SK-N-SH (cell line): Measurements from ENCODE around the gene CIPC. TPM values are rescaled to one million over a fixed set of nuclear protein-coding genes. Genes with fewer than 3 reads are reported as not detected.

Experiments
- CTCF ChIA-PET: fragments of 300-600, 350-600 bp; formaldehyde crosslinking; extraction: SDS; loops from one replicate; lab custom pipeline; 2021; lab: Yijun Ruan, JAX
- POLR2A ChIA-PET: fragments of 350-600 bp; sonication (Branson Sonifier 250); formaldehyde crosslinking; extraction: SDS; loops from one replicate; lab custom pipeline; 2020; ENCODE audit warnings: antibody characterized with exemption, inconsistent platforms; lab: Yijun Ruan, JAX
- DNase-seq: peaks from one replicate; pipeline ENCODE4 v3.0.0; 2012
- H2AFZ ChIP-seq: fragments of 200-600 bp; sonication (generic); 2 replicates; pipeline ENCODE4 v1.8.1; 2016; ENCODE audit warnings: antibody characterized with exemption, mild to moderate bottlenecking, low read depth
- H3F3A ChIP-seq: fragments of 200-600 bp; sonication (generic); replicated peaks from 2 replicates; pipeline ENCODE3; 2016; ENCODE audit warnings: antibody characterized with exemption, mild to moderate bottlenecking; ENCODE audit not compliant: insufficient read depth
- H3K27ac ChIP-seq, 2 experiments: fragments of 200-500 bp in 1 of 2; fragments of 200-600 bp in 1 of 2; sonication (Bioruptor generic) in 1 of 2; sonication (generic), shearing (Covaris generic) in 1 of 2; 2 replicates each; pipeline versions ENCODE4 v1.5.1 to v1.6.1; 2014 to 2016; ENCODE audit warnings: low read depth in 2 of 2, inconsistent platforms in 1 of 2, low read length in 1 of 2, mild to moderate bottlenecking in 1 of 2, mixed read lengths in 1 of 2
- H3K27me3 ChIP-seq: fragments of 200-600 bp; sonication (generic), shearing (Covaris generic); 2 replicates; pipeline ENCODE4 v1.6.1; 2016; ENCODE audit warnings: mixed run types; ENCODE audit not compliant: insufficient read depth
- H3K36me3 ChIP-seq, 2 experiments: fragments of 200-500 bp in 1 of 2; fragments of 200-600 bp in 1 of 2; sonication (Bioruptor generic) in 1 of 2; sonication (generic) in 1 of 2; replicated peaks in 1 of 2; 2 replicates each; pipeline versions ENCODE3 to v1.5.1; 2014 to 2016; ENCODE audit warnings: low read length in 1 of 2, mild to moderate bottlenecking in 1 of 2; ENCODE audit not compliant: insufficient read depth in 2 of 2, control insufficient read depth in 1 of 2
- H3K4me1 ChIP-seq, 2 experiments: fragments of 200-500 bp in 1 of 2; fragments of 200-600 bp in 1 of 2; sonication (Bioruptor generic) in 1 of 2; sonication (generic), shearing (Covaris generic) in 1 of 2; 2 replicates each; pipeline versions ENCODE4 v1.5.1 to v1.6.1; 2014 to 2016; ENCODE audit warnings: low read depth in 1 of 2, low read length in 1 of 2, mixed run types in 1 of 2; ENCODE audit not compliant: insufficient read depth in 2 of 2, control insufficient read depth in 1 of 2
- H3K4me2 ChIP-seq: fragments of 200-600 bp; sonication (generic), shearing (Covaris generic); 2 replicates; pipeline ENCODE4 v1.6.1; 2017; ENCODE audit warnings: mixed run types
- H3K4me3 ChIP-seq, 2 experiments: fragments of 200-500 bp in 1 of 2; fragments of 200-600 bp in 1 of 2; sonication (Bioruptor generic) in 1 of 2; sonication (generic), shearing (Covaris generic) in 1 of 2; 2 replicates each; pipeline versions ENCODE4 v1.5.1 to v1.8.1; 2014 to 2016; ENCODE audit warnings: low read depth in 2 of 2, inconsistent platforms in 1 of 2, low read length in 1 of 2, mild to moderate bottlenecking in 1 of 2, mixed read lengths in 1 of 2, moderate library complexity in 1 of 2
- H3K79me2 ChIP-seq: fragments of 200-600 bp; sonication (generic); 2 replicates; pipeline ENCODE4 v1.8.1; 2017; ENCODE audit warnings: mild to moderate bottlenecking; ENCODE audit not compliant: insufficient read depth
- H3K9ac ChIP-seq: fragments of 200-600 bp; sonication (generic); 2 replicates; pipeline ENCODE4 v1.6.1; 2017; ENCODE audit warnings: mixed run types
- H3K9me2 ChIP-seq: fragments of 200-600 bp; sonication (generic); 2 replicates; pipeline ENCODE4 v1.6.1; 2017; ENCODE audit warnings: mixed run types
- H3K9me3 ChIP-seq: fragments of 200-600 bp; sonication (generic); 2 replicates; pipeline ENCODE4 v1.6.1; 2017; ENCODE audit warnings: mixed run types, mild to moderate bottlenecking, moderate library complexity
- H4K20me1 ChIP-seq: fragments of 200-600 bp; sonication (generic); 2 replicates; pipeline ENCODE4 v1.6.1; 2017; ENCODE audit warnings: mild to moderate bottlenecking, mixed run types; ENCODE audit not compliant: insufficient read depth
- EZH2phosphoT487 ChIP-seq: fragments of 200-600 bp; sonication (generic); IDR thresholded peaks from 2 replicates; pipeline ENCODE4 v1.6.1; 2017; ENCODE audit warnings: low read depth, mixed run types, mild to moderate bottlenecking, antibody characterized with exemption, moderate library complexity, borderline replicate concordance
- FOSL2 ChIP-seq: IDR thresholded peaks from 2 replicates; pipeline ENCODE4 v1.4.0; 2012; ENCODE audit warnings: low read depth, mild to moderate bottlenecking, moderate library complexity, borderline replicate concordance
- FOXM1 ChIP-seq: IDR thresholded peaks from 2 replicates; pipeline ENCODE4 v1.4.0; 2012; ENCODE audit warnings: low read depth, mild to moderate bottlenecking
- GABPA ChIP-seq: IDR thresholded peaks from 2 replicates; pipeline ENCODE4 v1.4.0; 2012; ENCODE audit warnings: low read depth, mild to moderate bottlenecking
- JUND ChIP-seq: IDR thresholded peaks from 2 replicates; pipeline ENCODE4 v1.4.0; 2012
- MEF2A ChIP-seq: IDR thresholded peaks from 2 replicates; pipeline ENCODE4 v1.4.0; 2012; ENCODE audit warnings: low read depth, borderline replicate concordance
- MXI1 ChIP-seq: IDR thresholded peaks from 2 replicates; pipeline ENCODE4 v1.6.1; 2012; ENCODE audit warnings: mild to moderate bottlenecking, low read depth, low read length, improper control_type of control experiment
- NRF1 ChIP-seq: IDR thresholded peaks from 2 replicates; pipeline ENCODE4 v1.6.1; 2012; ENCODE audit warnings: low read depth, mild to moderate bottlenecking, low read length
- POLR2AphosphoS5 ChIP-seq: IDR thresholded peaks from 2 replicates; pipeline ENCODE4 v1.6.1; 2012; ENCODE audit warnings: low read depth, low read length
- SMC3 ChIP-seq: IDR thresholded peaks from 2 replicates; pipeline ENCODE4 v1.6.1; 2012; ENCODE audit warnings: low read depth, low read length, improper control_type of control experiment
- TAF1 ChIP-seq: IDR thresholded peaks from 2 replicates; pipeline ENCODE4 v1.6.1; 2012; ENCODE audit warnings: low read depth, mild to moderate bottlenecking, low read length, moderate library complexity, borderline replicate concordance
- WGBS: methylation state at CpG from one replicate; pipeline ENCODE4 v1.1.6; 2017; ENCODE audit warnings: low lambda C conversion rate; 5-methylcytosine and 5-hydroxymethylcytosine counted together
- polyA plus RNA-seq, 3 experiments: library from polyadenylated mRNA; depleted of rRNA; stranded (reverse); fragments of >200 nt; gene quantifications; 2 replicates each; pipeline ENCODE4 v1.2.3, GENCODE V29; 2012
- TF ChIP-seq, protein P1 (sequence below): fragments of 150-350 bp; IDR thresholded peaks from 2 replicates; pipeline ENCODE4 v1.6.1; 2016; ENCODE audit warnings: mild to moderate bottlenecking, low read depth, low read length
- TF ChIP-seq, protein P2 (sequence below): IDR thresholded peaks from 2 replicates; pipeline ENCODE4 v1.4.0; 2012; ENCODE audit warnings: low read depth, borderline replicate concordance

CIPC gene
- polyA plus RNA-seq, 1 of the 3 experiments (the other 2 are of a cell fraction): 6.5 TPM

DNA sequence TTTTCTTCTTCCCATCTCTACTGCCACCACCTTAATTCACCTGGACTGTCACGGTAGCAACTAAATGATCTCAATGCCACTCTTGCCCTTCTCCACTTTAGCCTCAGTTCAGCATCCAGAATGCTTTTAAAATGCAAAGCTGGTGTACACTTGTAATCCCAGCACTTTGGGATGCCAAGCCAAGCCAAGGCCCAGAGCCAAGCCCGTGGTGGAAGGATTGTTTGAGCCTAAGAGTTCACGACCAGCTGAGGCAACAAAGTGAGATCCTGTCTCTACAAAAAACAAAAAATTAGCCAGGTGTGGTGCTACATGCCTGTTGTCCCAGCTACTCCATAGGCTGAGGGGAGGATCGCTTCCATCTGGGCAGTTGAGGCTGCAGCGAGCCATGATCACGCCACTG lies 5.9 kb downstream of the CIPC start:
- Histone ChIP-seq H3K27ac (no peak overlapping the region), H2AFZ (no peak overlapping the region), H3F3A (no peaks in the 10 kb centered on the region), H4K20me1 (no peaks in the 10 kb centered on the region), H3K4me2 (no peak overlapping the region), H3K9ac (no peak overlapping the region), H3K36me3 (peaks cover 27 to 29% of the 10 kb centered on the region in 2 experiments), H3K4me3 (no peak overlapping the region), H3K9me3 (no peaks in the 10 kb centered on the region), H3K9me2 (no peaks in the 10 kb centered on the region), H3K79me2 (peaks cover 31% of the 10 kb centered on the region), H3K4me1 (peaks cover 7 to 8% of the 10 kb centered on the region in 2 experiments; a peak in 2 of 4 replicates), H3K27me3 (no peaks in the 10 kb centered on the region)
- TF ChIP-seq POLR2AphosphoS5 (no peak), NRF1 (no peak), GABPA (no peak), EZH2phosphoT487 (no peak), FOSL2 (no peak), TAF1 (no peak), MEF2A (no peak), FOXM1 (no peak), MXI1 (no peak), JUND (no peak)
- TF ChIP-seq, protein P1, sequence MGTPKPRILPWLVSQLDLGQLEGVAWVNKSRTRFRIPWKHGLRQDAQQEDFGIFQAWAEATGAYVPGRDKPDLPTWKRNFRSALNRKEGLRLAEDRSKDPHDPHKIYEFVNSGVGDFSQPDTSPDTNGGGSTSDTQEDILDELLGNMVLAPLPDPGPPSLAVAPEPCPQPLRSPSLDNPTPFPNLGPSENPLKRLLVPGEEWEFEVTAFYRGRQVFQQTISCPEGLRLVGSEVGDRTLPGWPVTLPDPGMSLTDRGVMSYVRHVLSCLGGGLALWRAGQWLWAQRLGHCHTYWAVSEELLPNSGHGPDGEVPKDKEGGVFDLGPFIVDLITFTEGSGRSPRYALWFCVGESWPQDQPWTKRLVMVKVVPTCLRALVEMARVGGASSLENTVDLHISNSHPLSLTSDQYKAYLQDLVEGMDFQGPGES: no peak
- TF ChIP-seq, protein P2, sequence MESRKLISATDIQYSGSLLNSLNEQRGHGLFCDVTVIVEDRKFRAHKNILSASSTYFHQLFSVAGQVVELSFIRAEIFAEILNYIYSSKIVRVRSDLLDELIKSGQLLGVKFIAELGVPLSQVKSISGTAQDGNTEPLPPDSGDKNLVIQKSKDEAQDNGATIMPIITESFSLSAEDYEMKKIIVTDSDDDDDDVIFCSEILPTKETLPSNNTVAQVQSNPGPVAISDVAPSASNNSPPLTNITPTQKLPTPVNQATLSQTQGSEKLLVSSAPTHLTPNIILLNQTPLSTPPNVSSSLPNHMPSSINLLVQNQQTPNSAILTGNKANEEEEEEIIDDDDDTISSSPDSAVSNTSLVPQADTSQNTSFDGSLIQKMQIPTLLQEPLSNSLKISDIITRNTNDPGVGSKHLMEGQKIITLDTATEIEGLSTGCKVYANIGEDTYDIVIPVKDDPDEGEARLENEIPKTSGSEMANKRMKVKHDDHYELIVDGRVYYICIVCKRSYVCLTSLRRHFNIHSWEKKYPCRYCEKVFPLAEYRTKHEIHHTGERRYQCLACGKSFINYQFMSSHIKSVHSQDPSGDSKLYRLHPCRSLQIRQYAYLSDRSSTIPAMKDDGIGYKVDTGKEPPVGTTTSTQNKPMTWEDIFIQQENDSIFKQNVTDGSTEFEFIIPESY: no peak
- DNase-seq: no peak
- WGBS: 95% methylated on average over 6 of the region's 6 CpGs
- POLR2A ChIA-PET: no interaction called here
- CTCF ChIA-PET: interaction anchor here (1.0 to 2.6 kb wide), 6 partner anchors 20 to 243 kb away, joined by 3 to 10 read pairs (median 5); no protein-coding TSS in a partner anchor

- no peaks in the 10 kb centered on the region for H3K9me3 ChIP-seq
- ChIA-PET POLR2A (no interaction called here), CTCF (interaction anchor here (0.9 to 2.6 kb wide), 7 partner anchors 20 to 244 kb away, joined by 3 to 10 read pairs (median 4); no protein-coding TSS in a partner anchor)
- H3F3A ChIP-seq: no peaks in the 10 kb centered on the region
- peaks cover 4 to 5% of the 10 kb centered on the region in 2 experiments; a peak in 2 of 4 replicates for H3K4me1 ChIP-seq
- no peak overlapping the region for H3K9ac ChIP-seq
- H3K4me2 ChIP-seq: no peak overlapping the region
- peaks cover 29 to 33% of the 10 kb centered on the region in 2 experiments for H3K36me3 ChIP-seq
- WGBS: 84% methylated on average over 3 of the region's 3 CpGs
- H4K20me1 ChIP-seq: no peaks in the 10 kb centered on the region
- H3K27ac ChIP-seq: no peak overlapping the region
- H3K4me3 ChIP-seq: no peak overlapping the region
- H3K79me2 ChIP-seq: peaks cover 26% of the 10 kb centered on the region
- TF ChIP-seq SMC3: no peak
- TF ChIP-seq, all 33 proteins: peak for 0
- DNase-seq: no peak
- Histone ChIP-seq H2AFZ (no peak overlapping the region), H3K9me2 (no peaks in the 10 kb centered on the region), H3K27me3 (no peaks in the 10 kb centered on the region)
Measured at GRCh38 chr14:77104393-77104792, 6.3 kb downstream of the CIPC start.
